ENCODE results near the gene HYLS1.

HYLS1 gene

GRCh38 chr11:125930076-125930450, 42.6 kb downstream of the HYLS1 start:
- Histone ChIP-seq H3K4me1 (peaks cover 16% of the 10 kb centered on the region), H3K36me3 (no peaks in the 10 kb centered on the region), H3K9me3 (no peaks in the 10 kb centered on the region), H3K27me3 (no peaks in the 10 kb centered on the region), H3K4me3 (ENCODE audit: low read depth, low read length) (no peak overlapping the region)
- no peak for TF ChIP-seq CTCF (IDR thresholded peaks at IDR 0.05; ENCODE audit: low read depth, low read length)
- DNase-seq = no peak

- H3K4me1 ChIP-seq = peaks cover 11% of the 10 kb centered on the region
- H3K4me3 ChIP-seq (ENCODE audit: low read depth, low read length) = no peak overlapping the region
- no peaks in the 10 kb centered on the region for H3K9me3 ChIP-seq
- no peak for TF ChIP-seq CTCF (IDR thresholded peaks at IDR 0.05; ENCODE audit: low read depth, low read length)
- DNase-seq = no peak
- H3K27me3 ChIP-seq = no peaks in the 10 kb centered on the region
- H3K36me3 ChIP-seq = no peaks in the 10 kb centered on the region
These were observed 43.6 kb downstream of the HYLS1 start for GRCh38 chr11:125931116-125931515.

GRCh38 chr11:125931668-125932067, 44.2 kb downstream of the HYLS1 start:
- H3K27me3 ChIP-seq = no peaks in the 10 kb centered on the region
- peaks cover 11% of the 10 kb centered on the region; the same call in 1 of the 2 replicates for H3K4me1 ChIP-seq
- H3K4me3 ChIP-seq (ENCODE audit: low read depth, low read length) = no peak overlapping the region
- DNase-seq = no peak
- no peaks in the 10 kb centered on the region for H3K36me3 ChIP-seq
- no peaks in the 10 kb centered on the region for H3K9me3 ChIP-seq
- no peak for TF ChIP-seq CTCF (IDR thresholded peaks at IDR 0.05; ENCODE audit: low read depth, low read length)

- no peak for DNase-seq
- Histone ChIP-seq H3K4me1 (peaks cover 11% of the 10 kb centered on the region; the same call in 1 of the 2 replicates), H3K36me3 (no peaks in the 10 kb centered on the region), H3K4me3 (ENCODE audit: low read depth, low read length) (no peak overlapping the region), H3K27me3 (no peaks in the 10 kb centered on the region), H3K9me3 (no peaks in the 10 kb centered on the region)
- no peak for TF ChIP-seq CTCF (IDR thresholded peaks at IDR 0.05; ENCODE audit: low read depth, low read length)
These were observed 44.8 kb downstream of the HYLS1 start for GRCh38 chr11:125932301-125932700.

GRCh38 chr11:125933030-125933813, 45.8 kb downstream of the HYLS1 start:
- DNase-seq = no peak
- Histone ChIP-seq H3K36me3 (no peaks in the 10 kb centered on the region), H3K4me1 (peaks cover 11% of the 10 kb centered on the region; the same call in 1 of the 2 replicates), H3K9me3 (no peaks in the 10 kb centered on the region), H3K27me3 (no peaks in the 10 kb centered on the region), H3K4me3 (ENCODE audit: low read depth, low read length) (no peak overlapping the region)
- no peak for TF ChIP-seq CTCF (IDR thresholded peaks at IDR 0.05; ENCODE audit: low read depth, low read length)

GRCh38 chr11:125934473-125934872, 47.0 kb downstream of the HYLS1 start:
- DNase-seq = no peak
- no peaks in the 10 kb centered on the region for H3K36me3 ChIP-seq
- H3K4me3 ChIP-seq (ENCODE audit: low read depth, low read length) = no peak overlapping the region
- no peaks in the 10 kb centered on the region for H3K9me3 ChIP-seq
- H3K4me1 ChIP-seq = peaks cover 11% of the 10 kb centered on the region; the same call in 1 of the 2 replicates
- H3K27me3 ChIP-seq = no peaks in the 10 kb centered on the region
- TF ChIP-seq CTCF (IDR thresholded peaks at IDR 0.05; ENCODE audit: low read depth, low read length) = no peak
